Posterior cingulate gyrus (tissue), 11 donors: ENCODE results near the gene SIRT5.

ENCODE experiments used
- DNase-seq, 10 donors: peaks; one replicate each; pipeline versions ENCODE4 v3.0.0 to v3.0.0-alpha.2; 2020 to 2021; ENCODE audit warnings: mixed read lengths in 3 of 10
- intact Hi-C: fragments of 100-400 bp; cut with DNase I; formaldehyde crosslinking; loops from one replicate; pipeline ENCODE4 v1.15.1; 2023

The SIRT5 gene

GRCh38 chr6:13574571-13575376, at the start of gene SIRT5:
TSS of gene SIRT5 (plus strand) at chr6:13574601. CDS start at chr6:13584111, 9,510 bp downstream.
- intact Hi-C loops = loop anchor here (1.0 to 10.0 kb wide), 5 partner anchors 40 to 238 kb away; partner anchors contain the start of genes GFOD1, NOL7 and RANBP9

GRCh38 chr6:13524801-13525508, 49.4 kb upstream of the SIRT5 start:
- DNase-seq = no peak
- intact Hi-C loops = no loop called here

More at GRCh38 chr6:13574571-13575376, at the start of gene SIRT5:
- DNase-seq = peak; percentile 60 to 95 (median 70)

GRCh38 chr6:13526357-13526726, 48.1 kb upstream of the SIRT5 start:
- intact Hi-C loops = no loop called here
- no peak for DNase-seq

- peak in 3 of 10 donors; percentile 14 to 74 (median 18) for DNase-seq
- intact Hi-C loops = no loop called here
Observed at GRCh38 chr6:13526727-13527670, 47.4 kb upstream of the SIRT5 start.

- DNase-seq = no peak
- intact Hi-C loops = no loop called here
Observed at GRCh38 chr6:13527671-13528056, 46.7 kb upstream of the SIRT5 start.

GRCh38 chr6:13528232-13528631, 46.2 kb upstream of the SIRT5 start:
- no peak for DNase-seq
- intact Hi-C loops = no loop called here

- intact Hi-C loops = no loop called here
- peak in 3 of 10 donors; percentile 16 to 84 (median 24) for DNase-seq
Observed at GRCh38 chr6:13528777-13529343, 45.5 kb upstream of the SIRT5 start.

GRCh38 chr6:13531956-13532355, 42.4 kb upstream of the SIRT5 start:
- intact Hi-C loops = no loop called here
- DNase-seq = no peak

GRCh38 chr6:13534536-13534935, 39.9 kb upstream of the SIRT5 start:
- intact Hi-C loops = no loop called here
- DNase-seq = no peak

GRCh38 chr6:13535306-13535705, 39.1 kb upstream of the SIRT5 start:
- no peak for DNase-seq
- intact Hi-C loops = loop anchor here (5.0 kb wide), 2 partner anchors 83 to 198 kb away; no protein-coding TSS in a partner anchor

- intact Hi-C loops = loop anchor here (5.0 kb wide), 2 partner anchors 85 to 200 kb away; no protein-coding TSS in a partner anchor
- no peak for DNase-seq
Observed at GRCh38 chr6:13536796-13537526, 37.4 kb upstream of the SIRT5 start.

GRCh38 chr6:13537527-13537897, 36.9 kb upstream of the SIRT5 start:
- intact Hi-C loops = loop anchor here (5.0 kb wide), 2 partner anchors 85 to 200 kb away; no protein-coding TSS in a partner anchor
- no peak for DNase-seq

GRCh38 chr6:13538084-13538483, 36.3 kb upstream of the SIRT5 start:
- no peak for DNase-seq
- intact Hi-C loops = loop anchor here (5.0 kb wide), 2 partner anchors 86 to 201 kb away; no protein-coding TSS in a partner anchor

GRCh38 chr6:13538600-13538999, 35.8 kb upstream of the SIRT5 start:
- no peak for DNase-seq
- intact Hi-C loops = loop anchor here (5.0 kb wide), 2 partner anchors 86 to 201 kb away; no protein-coding TSS in a partner anchor

GRCh38 chr6:13539572-13539971, 34.8 kb upstream of the SIRT5 start:
- intact Hi-C loops = loop anchor here (5.0 kb wide), 2 partner anchors 87 to 202 kb away; no protein-coding TSS in a partner anchor
- no peak for DNase-seq

GRCh38 chr6:13541496-13541895, 32.9 kb upstream of the SIRT5 start:
- intact Hi-C loops = no loop called here
- no peak for DNase-seq

- DNase-seq = no peak
- intact Hi-C loops = no loop called here
Observed at GRCh38 chr6:13544454-13545186, 29.8 kb upstream of the SIRT5 start.

- DNase-seq = no peak
- intact Hi-C loops = no loop called here
Observed at GRCh38 chr6:13545885-13546284, 28.5 kb upstream of the SIRT5 start.
